ENCODE results near the gene GNAT3. TPM values are rescaled to one million over a fixed set of nuclear protein-coding genes. Genes with fewer than 3 reads are reported as not detected.

GNAT3 gene
- total RNA-seq, 4 donors from 2014 or later: 1.5 to 2.1 TPM; not detected in 2

GRCh38 chr7:80444811-80445210, 67.1 kb downstream of the GNAT3 start:
- no peak overlapping the region for H3K4me3 ChIP-seq
- no peaks in the 10 kb centered on the region for H3K4me1 ChIP-seq
- no peak for TF ChIP-seq POLR2A (IDR thresholded peaks at IDR 0.05)
- no peak for TF ChIP-seq CTCF (IDR thresholded peaks at IDR 0.05)
- H3K9me3 ChIP-seq: no peaks in the 10 kb centered on the region
- no peaks in the 10 kb centered on the region for H3K27me3 ChIP-seq
- H3K27ac ChIP-seq: no peak overlapping the region
- DNase-seq: no peak
- H3K36me3 ChIP-seq: no peaks in the 10 kb centered on the region

GRCh38 chr7:80443325-80443724, 68.5 kb downstream of the GNAT3 start:
- no peaks in the 10 kb centered on the region for H3K27me3 ChIP-seq
- DNase-seq: no peak
- H3K36me3 ChIP-seq: no peaks in the 10 kb centered on the region
- no peak for TF ChIP-seq POLR2A (IDR thresholded peaks at IDR 0.05)
- no peak overlapping the region for H3K27ac ChIP-seq
- no peaks in the 10 kb centered on the region for H3K4me1 ChIP-seq
- no peak overlapping the region for H3K4me3 ChIP-seq
- no peaks in the 10 kb centered on the region for H3K9me3 ChIP-seq

GRCh38 chr7:80440883-80441282, 71.0 kb downstream of the GNAT3 start:
- no peak for DNase-seq
- H3K4me3 ChIP-seq: no peak overlapping the region
- peak overlapping the region in 1 of 4 donors; percentile 3 for H3K27ac ChIP-seq
- TF ChIP-seq CTCF (IDR thresholded peaks at IDR 0.05) (no peak), POLR2A (IDR thresholded peaks at IDR 0.05) (no peak)
- H3K4me1 ChIP-seq: no peaks in the 10 kb centered on the region
- H3K36me3 ChIP-seq: no peaks in the 10 kb centered on the region
- H3K9me3 ChIP-seq: no peaks in the 10 kb centered on the region
- H3K27me3 ChIP-seq: no peaks in the 10 kb centered on the region

GRCh38 chr7:80439894-80440821, 71.7 kb downstream of the GNAT3 start:
- no peak for DNase-seq
- Histone ChIP-seq H3K4me1 (no peaks in the 10 kb centered on the region), H3K4me3 (no peak overlapping the region), H3K9me3 (no peaks in the 10 kb centered on the region), H3K36me3 (no peaks in the 10 kb centered on the region), H3K27ac (peak overlapping the region in 1 of 4 donors; percentile 3), H3K27me3 (no peaks in the 10 kb centered on the region)
- TF ChIP-seq CTCF (IDR thresholded peaks at IDR 0.05) (no peak), POLR2A (IDR thresholded peaks at IDR 0.05) (no peak)

GRCh38 chr7:80435521-80435920, 76.3 kb downstream of the GNAT3 start:
- Histone ChIP-seq H3K4me1 (no peaks in the 10 kb centered on the region), H3K27ac (no peak overlapping the region), H3K4me3 (no peak overlapping the region), H3K27me3 (no peaks in the 10 kb centered on the region), H3K9me3 (no peaks in the 10 kb centered on the region), H3K36me3 (no peaks in the 10 kb centered on the region)
- no peak for TF ChIP-seq POLR2A (IDR thresholded peaks at IDR 0.05)
- no peak for TF ChIP-seq CTCF (IDR thresholded peaks at IDR 0.05)
- no peak for DNase-seq

- no peaks in the 10 kb centered on the region for H3K9me3 ChIP-seq
- no peak for DNase-seq
- no peak overlapping the region for H3K27ac ChIP-seq
These were observed 77.8 kb downstream of the GNAT3 start for GRCh38 chr7:80434047-80434446.

More at GRCh38 chr7:80434047-80434446, 77.8 kb downstream of the GNAT3 start:
- no peaks in the 10 kb centered on the region for H3K27me3 ChIP-seq
- no peaks in the 10 kb centered on the region for H3K4me1 ChIP-seq
- no peaks in the 10 kb centered on the region for H3K36me3 ChIP-seq
- TF ChIP-seq POLR2A (IDR thresholded peaks at IDR 0.05): no peak
- no peak for TF ChIP-seq CTCF (IDR thresholded peaks at IDR 0.05)
- H3K4me3 ChIP-seq: no peak overlapping the region

Data from Peyer's patch (tissue), 4 donors.